Measurements from ENCODE around the gene AP1M2.

GRCh38 chr19:10535613-10536012 is 51.5 kb downstream of the AP1M2 start:
- TF ChIP-seq CTCF (conservative IDR thresholded peaks at IDR 0.05; ENCODE audit: low read depth, low read length) (no peak), EZH2 (IDR thresholded peaks at IDR 0.05; ENCODE audit: borderline replicate concordance, low read depth, low read length, poor library complexity, severe bottlenecking) (no peak)
